ENCODE data around the gene XPO1.

DNA sequence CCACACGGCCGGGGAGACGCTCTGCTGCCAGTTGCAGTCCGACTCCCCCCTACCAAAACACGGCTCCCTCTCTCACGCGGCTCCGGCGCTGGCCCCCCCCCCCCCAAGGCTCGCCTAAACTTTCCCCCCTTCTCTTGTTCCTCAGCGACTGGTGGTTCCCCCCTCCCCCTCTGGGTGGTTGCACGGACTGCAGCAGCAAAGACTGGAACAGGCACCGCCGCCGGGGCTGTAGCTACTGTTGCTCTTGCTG is 281 bp downstream of the XPO1 start:
- TF ChIP-seq CTCF (IDR thresholded peaks at IDR 0.05; ENCODE audit: poor library complexity, severe bottlenecking) (no peak), POLR2AphosphoS5 (IDR thresholded peaks at IDR 0.05) (no peak), EZH2 (IDR thresholded peaks at IDR 0.05; ENCODE audit: borderline replicate concordance, insufficient read depth, low read length, poor library complexity, severe bottlenecking) (no peak)

Measured in neural cell (in vitro differentiated cells).